GM21737 (cell line): ENCODE data around the gene ACSBG1.

Experiments
- ATAC-seq: cut with Tn5 transposase; IDR thresholded peaks from one replicate; pipeline ENCODE4 v1.9.1; 2021; ENCODE audit warnings: mild to moderate bottlenecking, moderate library complexity; ENCODE audit not compliant: unreplicated experiment

The ACSBG1 gene, protein sequence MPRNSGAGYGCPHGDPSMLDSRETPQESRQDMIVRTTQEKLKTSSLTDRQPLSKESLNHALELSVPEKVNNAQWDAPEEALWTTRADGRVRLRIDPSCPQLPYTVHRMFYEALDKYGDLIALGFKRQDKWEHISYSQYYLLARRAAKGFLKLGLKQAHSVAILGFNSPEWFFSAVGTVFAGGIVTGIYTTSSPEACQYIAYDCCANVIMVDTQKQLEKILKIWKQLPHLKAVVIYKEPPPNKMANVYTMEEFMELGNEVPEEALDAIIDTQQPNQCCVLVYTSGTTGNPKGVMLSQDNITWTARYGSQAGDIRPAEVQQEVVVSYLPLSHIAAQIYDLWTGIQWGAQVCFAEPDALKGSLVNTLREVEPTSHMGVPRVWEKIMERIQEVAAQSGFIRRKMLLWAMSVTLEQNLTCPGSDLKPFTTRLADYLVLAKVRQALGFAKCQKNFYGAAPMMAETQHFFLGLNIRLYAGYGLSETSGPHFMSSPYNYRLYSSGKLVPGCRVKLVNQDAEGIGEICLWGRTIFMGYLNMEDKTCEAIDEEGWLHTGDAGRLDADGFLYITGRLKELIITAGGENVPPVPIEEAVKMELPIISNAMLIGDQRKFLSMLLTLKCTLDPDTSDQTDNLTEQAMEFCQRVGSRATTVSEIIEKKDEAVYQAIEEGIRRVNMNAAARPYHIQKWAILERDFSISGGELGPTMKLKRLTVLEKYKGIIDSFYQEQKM

DNA sequence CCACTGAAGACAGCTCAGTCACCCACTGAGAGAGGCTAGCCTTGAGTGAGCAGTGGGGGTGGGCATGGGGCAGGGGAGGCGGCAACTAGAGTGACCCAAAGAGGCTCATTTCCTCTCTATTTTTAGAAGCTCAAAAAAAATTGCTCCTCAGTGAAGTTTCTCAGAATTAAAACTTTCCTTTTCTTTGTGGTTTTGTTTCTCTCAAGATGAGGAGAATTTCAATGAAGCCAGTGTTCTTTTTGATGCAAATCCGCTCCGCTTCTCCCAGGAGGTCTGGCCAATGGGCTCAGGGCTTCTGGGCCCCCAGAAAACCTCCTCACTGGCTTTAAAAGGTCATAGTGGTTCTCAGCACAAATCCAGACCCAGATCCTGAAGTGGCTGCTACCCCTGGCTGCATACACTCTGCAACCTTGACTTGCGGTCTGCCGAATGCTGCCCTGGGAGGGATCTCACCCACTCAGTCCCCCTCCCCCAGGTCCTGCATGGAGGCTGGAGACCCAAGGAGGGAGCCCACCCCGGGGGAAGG lies at the start of gene ACSBG1:
ACSBG1 (minus strand) TSS at position 51 of the 526 bp plus-strand sequence. CDS start 64 bp downstream, outside the sequence.
- no peak for ATAC-seq

DNA sequence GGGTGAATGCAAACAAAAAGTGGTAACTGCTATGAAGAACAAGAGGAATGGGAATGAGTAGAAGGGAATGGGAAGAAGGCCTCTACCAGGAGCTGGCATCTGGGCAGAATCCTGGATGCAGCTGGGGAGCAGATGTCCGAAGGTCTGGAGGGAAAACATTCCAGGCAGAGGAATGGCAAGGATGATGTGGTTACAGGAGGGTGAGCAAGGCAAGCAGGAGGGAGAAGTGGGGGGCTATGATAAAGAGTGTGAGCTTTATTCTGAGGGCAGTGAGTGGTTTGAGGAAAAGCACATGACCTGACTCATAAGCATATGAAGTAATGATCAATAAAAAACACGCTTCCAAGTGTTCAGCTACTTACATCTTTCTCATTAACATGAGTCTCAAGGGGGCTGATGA lies 48.0 kb upstream of the ACSBG1 start:
- ATAC-seq, result no peak

DNA sequence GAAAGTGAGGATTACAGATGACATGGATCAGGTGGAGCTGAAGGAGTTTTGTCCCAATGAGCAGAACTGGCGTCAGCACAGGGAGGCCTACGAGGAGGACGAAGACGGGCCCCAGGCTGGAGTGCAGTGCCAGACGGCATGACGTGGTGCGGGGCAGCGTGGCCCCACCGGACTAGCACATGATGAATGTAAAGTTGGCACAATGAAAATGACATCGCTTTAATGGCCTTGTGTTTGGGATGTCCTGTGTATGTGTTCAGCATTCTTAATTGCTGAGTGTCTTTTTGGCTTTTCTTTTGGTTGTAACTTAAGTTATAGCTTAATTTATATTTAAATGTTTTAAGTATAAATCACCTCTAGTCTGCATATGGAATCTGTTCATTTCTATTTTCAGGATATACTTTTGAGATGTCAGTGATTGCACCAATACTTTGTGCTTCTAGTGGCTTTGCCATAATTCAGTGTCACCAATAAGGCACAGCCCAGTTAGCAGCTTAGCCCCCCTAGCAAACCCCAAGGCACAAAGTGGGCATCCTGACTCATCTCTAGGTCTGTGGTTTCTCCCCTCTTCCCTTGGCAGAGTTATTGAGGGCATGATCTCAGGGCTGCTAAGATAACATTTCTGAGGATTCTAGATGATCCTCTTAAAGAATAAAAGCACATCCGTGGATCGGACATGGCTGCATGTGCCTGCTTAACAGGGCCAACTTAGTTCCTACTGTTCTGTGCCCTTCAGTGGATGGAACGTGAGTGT lies 46.1 kb upstream of the ACSBG1 start:
- no peak for ATAC-seq

GRCh38 chr15:78276064-78276943 lies 41.9 kb upstream of the ACSBG1 start:
- ATAC-seq, result no peak

GRCh38 chr15:78274994-78275393 lies 40.6 kb upstream of the ACSBG1 start:
- ATAC-seq, result no peak

GRCh38 chr15:78272776-78273175 lies 38.4 kb upstream of the ACSBG1 start:
- ATAC-seq, result no peak

DNA sequence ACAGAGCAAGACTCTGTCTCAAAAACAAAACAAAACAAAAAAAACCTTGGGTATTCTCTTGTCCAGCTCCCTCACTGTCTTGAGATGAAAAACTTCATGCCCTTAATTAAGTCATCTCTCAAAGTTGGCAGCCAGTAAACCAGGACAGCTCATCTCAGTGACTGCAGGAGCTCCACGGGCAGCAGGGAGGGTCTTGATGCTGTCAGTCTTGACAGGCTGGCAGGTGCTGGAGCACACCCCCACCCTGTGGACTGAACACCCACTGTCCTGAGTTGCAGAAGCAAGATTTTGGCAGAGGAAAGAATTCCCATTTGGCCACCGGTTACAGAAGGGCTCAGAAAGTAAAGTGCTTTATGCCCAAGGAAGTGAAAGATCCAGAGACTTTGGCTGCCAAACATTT lies 38.0 kb upstream of the ACSBG1 start:
- ATAC-seq, result no peak

DNA sequence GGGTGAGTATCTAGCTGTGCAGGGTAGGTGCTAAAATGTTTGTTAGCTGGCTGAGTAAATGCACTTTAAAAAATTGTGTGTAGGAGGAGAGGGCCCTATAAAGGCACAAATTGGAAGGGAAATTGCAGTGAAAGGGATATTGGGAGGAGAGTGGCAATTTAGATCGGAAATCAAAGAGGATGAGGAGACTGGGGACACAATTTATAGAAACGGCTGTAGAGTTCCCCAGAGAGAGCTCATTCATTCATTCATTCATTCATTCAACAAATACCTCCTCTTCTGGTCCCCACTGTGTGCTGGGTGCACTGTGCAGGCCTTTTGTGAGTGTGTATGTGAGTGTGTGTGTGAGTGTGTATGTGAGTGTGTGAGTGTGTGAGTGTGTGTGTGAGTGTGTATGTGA lies 32.4 kb upstream of the ACSBG1 start:
- no peak for ATAC-seq

DNA sequence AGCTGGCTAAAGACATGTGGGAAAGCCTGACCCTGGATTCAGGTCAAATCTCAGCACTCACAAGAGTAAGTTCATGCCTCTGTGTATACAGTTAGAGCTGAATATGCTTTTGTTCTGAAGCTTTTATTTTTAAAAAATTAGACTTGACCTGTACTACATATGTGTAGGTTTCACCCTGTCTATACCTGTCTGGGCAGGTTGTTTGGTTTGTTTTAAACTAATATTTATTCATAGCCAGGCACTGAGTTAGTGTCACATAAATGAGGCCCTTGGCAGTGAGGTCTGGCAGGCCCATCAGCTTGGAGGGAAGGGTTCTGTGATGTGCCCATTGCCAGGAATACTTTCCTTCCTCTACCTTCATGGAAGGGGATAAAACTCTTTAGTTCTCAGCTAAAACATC lies 31.9 kb upstream of the ACSBG1 start:
- ATAC-seq, result no peak

DNA sequence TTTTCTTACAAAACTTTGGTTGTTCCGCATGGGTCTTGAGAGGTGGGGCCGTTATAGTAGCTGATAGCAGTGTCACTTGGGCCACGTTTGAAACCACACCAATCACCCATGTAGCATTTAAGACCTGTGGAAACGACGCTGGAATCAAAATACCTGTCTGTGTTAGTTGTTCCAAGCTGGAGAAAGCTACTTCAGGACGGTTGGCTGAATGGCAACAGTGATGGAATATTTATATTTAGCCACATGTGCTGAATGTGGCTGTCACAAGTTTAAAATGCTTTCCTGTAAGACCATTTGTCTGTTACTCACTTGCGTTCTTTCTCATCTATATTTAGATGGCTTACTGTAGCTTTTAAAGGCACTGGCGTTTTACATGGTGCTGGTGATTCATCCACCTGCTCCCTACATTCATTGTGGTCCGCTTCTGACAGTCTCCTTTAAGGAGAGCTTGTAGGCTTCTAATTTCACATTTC lies 31.4 kb upstream of the ACSBG1 start:
- no peak for ATAC-seq

GRCh38 chr15:78265137-78265460 lies 30.7 kb upstream of the ACSBG1 start:
- no peak for ATAC-seq

DNA sequence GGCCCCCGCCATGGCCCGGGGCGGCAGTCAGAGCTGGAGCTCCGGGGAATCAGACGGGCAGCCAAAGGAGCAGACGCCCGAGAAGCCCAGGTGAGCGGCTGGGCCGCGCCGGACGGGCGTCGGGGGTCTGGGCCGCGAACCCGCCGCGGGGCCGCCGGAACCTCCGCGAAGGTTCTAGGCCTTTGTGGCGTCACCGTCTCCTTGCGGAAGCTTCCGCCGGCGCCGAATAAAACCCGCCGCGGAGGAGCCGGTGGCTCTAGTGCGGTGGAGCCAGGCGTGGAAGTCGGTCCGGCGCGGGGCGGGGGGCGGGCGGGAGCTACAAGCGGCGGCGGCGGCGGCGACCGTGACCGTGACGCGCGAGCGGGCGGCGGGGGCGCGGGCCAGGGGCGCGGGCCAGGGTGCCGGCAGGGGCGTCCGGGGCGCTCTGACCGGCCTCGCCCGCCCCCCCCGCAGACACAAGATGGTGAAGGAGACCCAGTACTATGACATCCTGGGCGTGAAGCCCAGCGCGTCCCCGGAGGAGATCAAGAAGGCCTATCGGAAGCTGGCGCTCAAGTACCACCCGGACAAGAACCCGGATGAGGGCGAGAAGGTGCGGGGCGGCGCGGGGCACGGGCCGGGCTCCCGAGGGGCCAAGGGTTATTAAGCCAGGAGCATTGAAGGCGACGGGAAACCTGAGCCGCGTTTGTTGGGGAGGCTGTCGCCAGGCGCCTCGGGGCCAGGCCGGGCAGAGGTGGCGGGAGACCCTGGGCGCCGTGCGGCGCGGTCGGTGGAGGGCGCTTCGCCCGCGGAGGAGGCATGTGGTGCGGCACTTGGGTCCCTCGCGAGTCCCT lies 30.2 kb upstream of the ACSBG1 start, which contains the start of gene DNAJA4:
DNAJA4 (plus strand) TSS at position 259 of the 833 bp plus-strand sequence; CDS start at position 461, 202 bp downstream.
- no peak for ATAC-seq

GRCh38 chr15:78263907-78264303 lies 29.5 kb upstream of the ACSBG1 start:
- no peak for ATAC-seq

DNA sequence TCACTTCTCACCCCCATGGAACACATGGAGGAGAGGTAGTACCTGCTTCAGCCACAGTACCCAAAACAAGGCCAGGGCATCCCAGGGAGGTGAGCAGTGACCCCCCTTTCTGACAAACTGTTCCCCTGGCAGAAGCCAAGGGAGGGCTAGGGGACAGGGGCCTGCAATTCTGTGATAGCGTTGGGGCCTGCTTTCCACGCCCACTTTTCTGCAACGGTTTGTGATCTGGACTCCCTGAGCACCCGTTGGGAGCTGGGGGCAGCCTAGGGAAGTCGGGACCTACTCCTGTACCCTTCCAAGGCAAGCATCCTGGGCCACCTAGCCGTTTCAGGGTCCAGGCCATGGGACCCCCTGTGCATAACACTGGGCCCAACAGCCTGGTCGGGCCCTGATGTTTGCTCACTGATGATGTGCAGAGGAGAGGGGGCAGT lies 29.0 kb upstream of the ACSBG1 start:
- no peak for ATAC-seq

DNA sequence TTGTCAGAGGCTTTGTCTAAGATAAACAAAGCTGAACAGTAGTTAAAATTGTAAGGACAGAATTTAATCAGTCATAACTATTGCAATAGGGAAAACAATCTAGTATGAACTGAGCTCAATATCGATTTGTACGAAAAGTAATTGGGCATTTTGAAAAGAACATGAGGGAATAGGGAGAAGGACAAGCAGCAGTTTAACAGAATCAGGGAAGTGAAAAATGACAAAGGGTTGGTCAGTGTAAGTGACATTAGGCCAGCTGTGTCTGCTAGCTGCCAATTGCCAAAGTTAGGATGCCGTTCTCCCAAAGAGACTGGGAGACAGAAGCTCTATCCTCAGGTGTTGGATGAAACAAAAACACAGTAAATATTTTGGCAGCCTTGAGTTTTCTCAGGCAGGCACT lies 26.7 kb upstream of the ACSBG1 start:
- ATAC-seq, result no peak

DNA sequence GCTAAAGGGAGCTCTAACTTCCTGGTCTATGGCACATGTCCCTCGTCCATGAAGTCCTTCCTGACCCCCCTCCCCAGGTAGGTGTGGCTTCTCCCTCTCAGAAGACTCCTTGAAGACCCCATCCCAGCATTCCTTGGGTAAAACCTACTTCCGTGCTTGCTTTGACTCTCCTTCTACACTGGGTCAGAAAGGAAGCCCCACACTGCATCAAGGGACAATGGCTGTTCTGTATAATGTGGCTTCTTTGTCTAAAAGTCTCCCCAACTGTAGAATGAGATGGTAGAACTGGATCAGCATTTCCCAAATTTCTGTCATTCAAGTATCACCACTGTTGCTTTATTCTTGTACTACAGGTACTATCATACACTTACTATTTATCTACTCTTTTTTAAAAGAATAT lies 26.1 kb upstream of the ACSBG1 start:
- ATAC-seq, result no peak

DNA sequence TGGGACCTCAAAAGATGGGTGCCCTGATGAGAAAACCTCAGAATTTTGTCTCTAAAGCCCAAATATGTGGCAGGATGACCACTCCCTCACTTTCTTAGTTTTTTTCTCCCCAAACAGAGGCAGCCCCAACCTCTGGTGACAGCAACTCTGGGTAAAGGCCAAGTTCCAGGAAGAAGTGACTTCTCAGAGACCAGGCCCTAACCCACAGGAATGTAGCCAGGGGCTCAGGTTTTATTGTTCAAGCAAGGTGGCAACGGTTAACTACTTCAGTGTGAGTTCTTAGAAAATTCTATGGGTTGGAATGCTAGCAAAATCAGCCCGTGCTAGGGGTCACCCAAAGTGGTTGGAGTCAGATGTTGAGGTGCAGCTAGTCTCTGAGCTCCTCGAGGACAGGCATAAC lies 24.9 kb upstream of the ACSBG1 start:
- ATAC-seq, result no peak

GRCh38 chr15:78257681-78258080 lies 23.3 kb upstream of the ACSBG1 start:
- no peak for ATAC-seq

DNA sequence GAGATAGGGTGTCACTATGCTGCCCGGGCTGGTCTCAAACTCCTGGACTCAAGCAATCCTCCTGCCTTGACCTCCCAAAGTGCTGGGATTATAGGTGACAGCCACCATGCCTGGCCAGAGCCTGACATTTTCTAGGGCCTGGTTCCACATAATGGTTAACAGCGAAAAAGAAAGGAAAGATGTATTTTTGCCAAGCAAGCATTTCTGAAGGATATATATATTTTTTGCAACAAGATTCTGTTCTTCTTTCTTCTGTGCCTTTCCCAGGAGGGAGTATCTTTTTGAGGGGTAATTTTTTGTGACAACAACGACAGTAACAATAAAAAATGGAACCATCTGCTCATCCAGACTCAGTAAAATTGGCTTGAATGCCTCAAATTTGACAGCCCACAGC lies 21.7 kb upstream of the ACSBG1 start:
- ATAC-seq, result no peak
